ENCODE results near the gene MAMDC2. TPM values are rescaled to one million over a fixed set of nuclear protein-coding genes. Genes with fewer than 3 reads are reported as not detected.

Gene MAMDC2
- total RNA-seq, 1 donor from 2014 or later: 0.21 TPM

GRCh38 chr9:70011366-70011765, 32.3 kb upstream of the MAMDC2 start:
- DNase-seq (ENCODE audit: low read depth, low spot score): no peak
- TF ChIP-seq CTCF (conservative IDR thresholded peaks at IDR 0.05): no peak
- Mint-ChIP-seq H3K27me3 (ENCODE audit: low read depth) (no peaks in the 10 kb centered on the region), H3K36me3 (ENCODE audit: low read depth) (no peaks in the 10 kb centered on the region), H3K4me1 (peaks cover 8% of the 10 kb centered on the region), H3K4me3 (no peak overlapping the region), H3K9me3 (no peaks in the 10 kb centered on the region), H3K27ac (ENCODE audit: unreplicated experiment) (no peak overlapping the region)

- no peak overlapping the region for H3K4me3 Mint-ChIP-seq
- TF ChIP-seq CTCF (conservative IDR thresholded peaks at IDR 0.05): no peak
- peaks cover 8% of the 10 kb centered on the region for H3K4me1 Mint-ChIP-seq
- no peaks in the 10 kb centered on the region for H3K9me3 Mint-ChIP-seq
- H3K27ac Mint-ChIP-seq (ENCODE audit: unreplicated experiment): no peak overlapping the region
- H3K36me3 Mint-ChIP-seq (ENCODE audit: low read depth): no peaks in the 10 kb centered on the region
- H3K27me3 Mint-ChIP-seq (ENCODE audit: low read depth): no peaks in the 10 kb centered on the region
- DNase-seq (ENCODE audit: low read depth, low spot score): no peak
Observed at GRCh38 chr9:70012569-70012968, 31.1 kb upstream of the MAMDC2 start.

GRCh38 chr9:70013598-70014196, 30.0 kb upstream of the MAMDC2 start:
- H3K27ac Mint-ChIP-seq (ENCODE audit: unreplicated experiment): no peak overlapping the region
- peaks cover 8% of the 10 kb centered on the region for H3K4me1 Mint-ChIP-seq
- H3K27me3 Mint-ChIP-seq (ENCODE audit: low read depth): no peaks in the 10 kb centered on the region
- no peak for TF ChIP-seq CTCF (conservative IDR thresholded peaks at IDR 0.05)
- no peak for DNase-seq (ENCODE audit: low read depth, low spot score)
- H3K4me3 Mint-ChIP-seq: no peak overlapping the region
- H3K9me3 Mint-ChIP-seq: no peaks in the 10 kb centered on the region
- H3K36me3 Mint-ChIP-seq (ENCODE audit: low read depth): no peaks in the 10 kb centered on the region

GRCh38 chr9:70015099-70015498, 28.5 kb upstream of the MAMDC2 start:
- Mint-ChIP-seq H3K27me3 (ENCODE audit: low read depth) (no peaks in the 10 kb centered on the region), H3K4me3 (no peak overlapping the region), H3K36me3 (ENCODE audit: low read depth) (no peaks in the 10 kb centered on the region), H3K27ac (ENCODE audit: unreplicated experiment) (no peak overlapping the region), H3K9me3 (no peaks in the 10 kb centered on the region), H3K4me1 (peaks cover 8% of the 10 kb centered on the region)
- no peak for TF ChIP-seq CTCF (conservative IDR thresholded peaks at IDR 0.05)
- no peak for DNase-seq (ENCODE audit: low read depth, low spot score)

DNA sequence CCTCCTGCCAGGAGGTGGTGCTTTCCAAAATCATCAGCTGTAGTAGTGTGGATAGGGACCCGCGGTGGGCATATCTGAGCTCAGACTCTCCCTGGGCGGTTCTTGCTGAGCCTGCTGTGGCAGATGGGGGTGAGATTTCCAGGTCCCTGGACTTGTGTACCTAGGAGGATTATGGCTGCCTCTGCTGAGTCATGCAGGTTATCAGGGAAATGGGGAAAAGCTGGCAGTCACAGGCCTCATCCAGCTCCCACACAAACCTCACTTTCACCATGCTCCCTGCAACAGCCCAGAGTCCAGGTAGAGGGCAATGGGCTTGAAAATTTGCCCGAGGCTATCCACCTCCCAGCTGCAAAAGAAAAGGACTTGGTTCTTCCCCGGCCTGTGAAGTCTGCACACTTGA, 23.4 kb upstream of the MAMDC2 start:
- Mint-ChIP-seq H3K4me3 (no peak overlapping the region), H3K4me1 (peaks cover 5% of the 10 kb centered on the region), H3K9me3 (peaks cover 6% of the 10 kb centered on the region), H3K27ac (ENCODE audit: unreplicated experiment) (no peak overlapping the region), H3K36me3 (ENCODE audit: low read depth) (no peaks in the 10 kb centered on the region), H3K27me3 (ENCODE audit: low read depth) (no peaks in the 10 kb centered on the region)
- TF ChIP-seq CTCF (conservative IDR thresholded peaks at IDR 0.05): no peak
- DNase-seq (ENCODE audit: low read depth, low spot score): no peak

Data from neural crest cell (in vitro differentiated cells).